CD4-positive, alpha-beta T cell treated with Interleukin-6 for 4 hours (primary cell): ENCODE measurements around the gene PTPRN2.

ENCODE experiments used
- DNase-seq: peaks from one replicate; pipeline ENCODE4 v3.0.0-alpha.2; 2020; ENCODE audit warnings: mixed read lengths

PTPRN2 gene

DNA sequence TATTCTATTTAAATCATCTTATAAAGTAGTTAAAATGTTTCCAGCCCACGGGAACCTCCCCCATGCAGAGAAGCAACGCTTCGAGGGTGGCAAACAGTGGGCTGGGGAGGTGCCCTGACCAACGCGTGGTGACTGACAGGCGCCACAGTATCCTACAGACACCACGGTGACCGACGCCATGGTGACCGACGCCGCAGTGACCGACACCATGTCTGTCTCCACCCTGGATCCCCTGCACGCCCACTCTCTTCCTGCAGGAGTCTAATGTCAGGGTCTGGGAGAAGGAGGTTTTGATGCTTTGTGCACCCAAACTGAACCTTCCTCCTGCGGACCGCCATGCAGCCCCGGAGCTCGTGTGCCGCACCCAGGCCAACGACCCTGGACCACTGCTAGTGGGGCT is 464.4 kb downstream of the PTPRN2 start:
- DNase-seq: no peak

DNA sequence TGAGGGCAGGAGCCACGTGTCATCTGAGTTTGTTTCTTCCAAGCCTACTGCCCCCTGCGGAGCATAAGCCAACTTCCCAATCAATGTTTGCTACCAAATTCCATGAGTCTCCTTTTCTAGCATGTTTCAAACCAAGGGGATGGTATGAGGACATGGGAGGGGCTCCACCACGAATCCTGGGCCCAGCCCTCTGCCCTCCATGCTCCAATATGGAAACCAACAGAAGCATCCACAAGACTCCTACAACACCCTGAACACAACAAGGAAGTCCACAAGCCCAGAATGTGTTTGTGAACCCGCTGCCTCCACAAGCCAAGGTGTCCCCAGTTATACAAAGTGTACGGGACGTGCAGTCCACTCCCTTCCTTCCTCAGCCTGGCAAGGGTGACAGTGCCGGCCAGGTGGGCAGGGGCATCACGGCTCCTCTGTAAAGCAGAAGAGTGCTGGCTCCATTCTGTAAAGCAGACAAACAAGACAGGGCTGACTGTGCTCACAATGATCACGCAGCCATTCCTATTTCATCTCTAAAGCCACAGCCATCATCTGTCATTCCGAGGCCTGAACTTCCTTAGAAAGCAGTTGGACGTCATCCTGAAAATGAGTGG is 466.1 kb downstream of the PTPRN2 start:
- DNase-seq: no peak

DNA sequence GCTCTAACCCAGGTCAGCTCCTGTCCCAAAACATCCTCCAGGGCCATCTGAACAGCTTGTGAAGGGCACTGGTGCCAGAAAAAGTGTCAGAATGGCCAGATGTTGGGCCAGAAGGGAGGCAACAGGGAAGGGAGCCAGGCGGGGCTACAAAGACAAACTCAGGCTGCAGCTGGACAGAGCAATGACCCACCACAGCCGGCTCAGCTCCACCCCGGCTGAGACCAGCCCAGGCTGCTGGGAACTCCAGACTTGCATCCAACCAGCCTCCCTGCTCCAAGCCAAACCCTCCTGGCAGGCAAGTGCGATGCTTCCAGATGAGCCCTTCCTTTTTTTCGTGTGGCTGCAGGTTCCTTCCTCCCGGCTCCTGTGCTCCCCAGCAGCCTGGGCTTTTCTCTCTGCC is 466.9 kb downstream of the PTPRN2 start:
- no peak for DNase-seq

DNA sequence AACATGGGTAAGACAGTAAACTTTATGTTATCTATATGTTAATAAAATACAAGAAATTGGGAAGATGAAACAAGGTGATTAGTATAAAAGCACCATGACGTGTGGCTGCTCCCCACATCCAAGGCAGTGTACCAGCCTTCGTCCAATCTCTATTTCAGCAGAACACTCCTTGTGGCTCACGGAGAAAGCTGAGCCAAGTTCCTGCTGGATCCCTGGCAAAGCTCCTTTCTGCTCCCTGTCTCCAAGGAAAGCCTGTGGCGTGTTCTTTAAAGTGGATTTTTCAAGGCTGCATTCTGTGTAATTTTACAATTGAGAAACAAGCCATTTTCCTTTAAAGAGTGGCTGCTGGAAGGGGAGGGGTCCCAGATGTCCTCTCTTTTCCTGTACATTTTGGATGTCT is 467.3 kb downstream of the PTPRN2 start:
- no peak for DNase-seq

DNA sequence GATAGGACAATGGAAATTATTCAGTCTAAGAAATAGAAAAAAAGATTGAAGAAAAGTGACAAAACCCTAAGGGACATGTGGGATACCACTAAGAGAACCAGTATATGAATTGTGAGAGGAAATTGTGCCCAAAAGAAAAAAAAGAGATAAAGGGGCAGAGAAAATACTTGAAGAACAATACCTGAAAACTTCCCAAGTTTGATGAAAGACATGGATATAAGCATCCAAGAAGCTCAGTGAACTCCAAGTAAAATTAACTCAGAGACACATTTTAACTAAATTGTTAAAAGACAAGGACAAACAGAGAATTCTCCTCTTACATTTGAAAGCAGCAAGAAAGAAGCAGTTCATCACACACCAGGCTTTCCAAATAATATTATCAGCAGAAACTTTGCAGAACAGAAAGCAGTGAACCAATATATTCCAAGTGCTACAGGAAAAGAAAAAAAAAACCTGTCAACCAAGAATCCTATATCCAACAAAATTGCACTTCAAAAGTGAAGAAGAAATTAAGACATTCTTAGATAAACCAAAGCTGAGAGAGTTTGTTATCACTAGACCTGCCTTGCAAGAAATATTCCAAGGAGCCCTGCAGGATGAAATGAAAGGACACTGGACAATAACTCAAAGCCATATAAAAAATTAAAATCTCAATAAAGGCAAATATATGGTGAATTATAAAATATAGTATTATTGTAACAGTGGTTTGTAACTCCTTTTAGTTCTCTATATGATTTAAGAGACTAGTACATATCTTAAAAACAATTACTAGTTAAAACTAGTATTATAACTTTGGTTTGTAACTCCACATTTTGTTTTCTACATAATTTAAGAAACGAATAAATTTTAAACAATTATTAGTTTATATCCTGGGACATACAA is 470.0 kb downstream of the PTPRN2 start:
- no peak for DNase-seq

DNA sequence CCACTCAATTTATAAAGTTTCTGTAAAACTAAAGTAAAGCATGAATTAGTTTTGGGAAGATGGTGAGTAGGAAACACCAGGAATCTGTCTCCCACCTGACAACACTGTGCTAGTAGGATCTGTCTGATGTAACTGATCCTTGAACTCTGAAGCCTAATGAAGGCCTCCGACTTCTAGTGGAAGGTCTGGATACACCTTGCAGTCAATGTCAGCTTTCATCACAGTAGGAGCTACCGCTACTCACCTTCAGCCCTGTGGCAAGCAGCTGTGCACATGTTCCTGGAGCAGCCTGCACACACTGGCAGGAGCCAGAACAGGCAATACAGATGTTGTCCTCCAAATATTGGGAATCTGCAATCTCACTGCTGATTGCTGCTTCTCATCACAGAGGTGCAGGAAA is 471.4 kb downstream of the PTPRN2 start:
- DNase-seq: no peak

DNA sequence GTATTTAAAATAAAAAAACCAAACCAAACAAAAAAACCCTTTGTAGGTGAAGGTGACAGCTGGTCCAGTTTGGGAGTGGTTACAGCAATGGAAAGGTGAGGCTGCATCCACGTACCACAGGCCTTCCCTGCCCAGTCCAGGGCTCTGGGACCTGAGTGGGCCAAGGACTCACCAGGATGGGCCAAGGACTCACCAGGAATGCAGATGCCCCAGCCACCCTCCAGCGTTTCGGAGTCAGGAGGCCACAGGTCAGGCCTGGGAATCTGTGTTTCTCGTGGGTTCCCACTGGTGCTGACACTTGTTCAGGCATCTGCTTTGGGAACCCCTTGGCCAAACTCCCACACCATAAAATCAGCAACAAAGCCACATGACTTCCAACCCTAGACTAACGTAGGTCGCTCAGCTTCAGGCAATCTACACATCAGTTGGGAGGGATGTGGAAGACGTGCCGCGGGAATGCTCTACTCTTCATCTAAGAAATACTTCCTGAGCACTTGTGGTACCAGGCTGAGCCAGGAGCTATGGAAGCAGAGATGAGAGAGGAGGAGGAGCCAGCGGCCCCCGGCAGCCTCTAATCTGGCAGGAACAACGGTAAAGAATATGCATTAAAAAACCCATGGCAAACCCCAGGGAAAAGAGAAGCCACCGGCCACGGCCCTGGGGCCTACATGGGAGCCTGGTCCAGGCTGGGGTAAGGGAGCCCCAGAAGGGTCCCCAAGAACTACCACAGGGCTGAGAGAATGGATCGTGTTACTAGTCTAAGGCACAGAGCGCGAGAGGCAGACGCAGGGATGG is 473.4 kb downstream of the PTPRN2 start:
- DNase-seq: no peak

DNA sequence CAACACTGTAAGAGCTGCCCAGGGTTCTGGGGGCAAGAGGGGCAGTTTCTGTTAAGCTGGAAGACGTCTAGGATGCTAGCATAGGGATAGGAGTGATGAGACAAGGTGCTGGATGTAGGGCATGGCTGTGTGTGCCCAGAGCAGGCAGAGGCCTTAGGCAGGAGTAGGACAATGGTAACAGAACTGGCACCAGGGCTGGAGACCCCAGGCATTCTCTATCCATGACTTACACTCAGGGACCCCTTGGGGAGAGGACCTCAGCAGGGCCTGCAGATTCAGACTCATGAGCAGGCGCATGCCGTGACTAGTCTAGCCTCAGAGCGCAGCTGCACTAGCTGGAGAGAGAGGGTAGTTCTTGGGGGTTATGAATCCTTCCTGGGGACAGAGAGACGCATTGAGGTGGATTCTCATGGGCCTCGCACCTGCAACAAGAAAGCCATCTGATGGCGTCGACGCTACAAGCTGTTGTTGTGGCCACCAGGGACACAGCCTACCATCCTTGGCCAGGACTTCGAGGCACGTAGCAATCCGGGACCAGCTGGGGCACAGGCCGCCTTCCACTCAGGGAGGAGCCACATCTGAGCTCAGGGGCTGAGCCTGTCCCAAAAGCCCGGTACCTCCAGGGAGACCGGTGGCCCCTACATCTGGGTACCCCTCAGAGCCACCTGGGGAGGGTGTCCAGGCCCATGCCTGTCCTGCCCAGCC is 474.1 kb downstream of the PTPRN2 start:
- no peak for DNase-seq

DNA sequence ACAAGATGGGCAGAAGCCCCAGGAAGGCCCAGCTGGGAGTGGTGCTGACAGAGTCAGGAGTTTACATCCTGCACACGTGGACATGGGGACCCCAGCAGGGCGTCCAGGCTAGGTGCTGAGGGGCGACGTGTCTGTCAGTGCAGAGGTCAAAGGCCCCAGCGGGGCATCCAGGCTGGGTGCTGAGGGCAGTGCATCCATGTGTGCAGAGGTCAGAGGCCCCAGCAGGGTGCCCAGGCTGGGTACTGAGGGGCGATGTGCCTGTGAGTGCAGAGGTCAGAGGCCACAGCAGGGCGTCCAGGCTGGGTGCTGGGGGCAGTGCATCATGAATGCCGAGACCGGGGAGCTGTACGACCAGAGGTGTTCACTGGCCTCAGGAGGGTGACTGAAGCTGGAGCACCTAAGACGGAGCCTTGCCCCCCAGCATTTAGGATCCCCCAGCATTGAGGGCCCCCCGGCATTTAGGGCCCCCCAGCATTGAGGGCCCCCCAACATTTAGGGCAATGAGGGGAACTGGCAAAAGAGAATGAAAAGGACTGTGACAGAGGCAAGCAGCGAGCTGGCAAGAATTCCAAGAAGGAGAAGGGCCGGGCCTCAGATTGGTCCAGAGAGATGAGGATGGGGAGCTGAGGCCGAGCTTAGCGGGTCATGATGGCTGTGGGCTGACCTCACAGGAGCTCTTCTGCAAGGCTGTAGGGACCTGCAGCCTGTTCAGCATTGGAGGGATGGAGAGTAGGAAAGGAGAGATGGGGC is 474.9 kb downstream of the PTPRN2 start:
- no peak for DNase-seq

DNA sequence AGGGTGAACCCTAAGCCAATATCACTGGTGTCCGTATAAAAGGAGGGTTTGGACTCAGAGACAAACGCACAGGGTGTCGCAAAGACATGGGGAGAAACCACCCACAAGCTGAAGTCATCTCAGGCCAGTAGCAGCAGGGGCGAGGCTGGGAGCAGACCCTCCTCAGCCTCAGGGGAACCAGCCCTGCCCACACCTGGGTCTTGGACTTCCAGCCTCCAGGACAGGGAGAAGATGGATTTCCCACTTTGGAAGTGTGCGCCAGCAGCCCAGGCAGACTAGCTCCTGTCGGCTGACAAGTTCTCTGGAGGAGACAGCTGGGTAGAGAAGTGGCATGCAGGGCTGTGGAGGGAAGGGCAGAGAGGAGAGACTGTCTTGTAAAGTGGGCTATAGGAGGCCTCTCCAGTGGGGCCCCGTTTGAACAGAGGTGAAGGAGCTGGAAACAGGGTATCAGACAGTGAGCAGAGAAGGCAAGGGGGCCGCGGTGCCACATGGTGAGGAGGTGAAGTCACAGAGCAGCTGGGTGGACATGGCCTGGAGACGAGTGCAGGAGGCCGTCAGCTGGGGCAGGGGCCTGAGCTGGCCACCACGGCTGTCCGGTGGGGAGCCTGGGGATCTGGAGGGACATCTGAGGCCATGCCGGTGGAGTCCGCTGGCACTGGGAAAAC is 475.6 kb downstream of the PTPRN2 start:
- DNase-seq: no peak

DNA sequence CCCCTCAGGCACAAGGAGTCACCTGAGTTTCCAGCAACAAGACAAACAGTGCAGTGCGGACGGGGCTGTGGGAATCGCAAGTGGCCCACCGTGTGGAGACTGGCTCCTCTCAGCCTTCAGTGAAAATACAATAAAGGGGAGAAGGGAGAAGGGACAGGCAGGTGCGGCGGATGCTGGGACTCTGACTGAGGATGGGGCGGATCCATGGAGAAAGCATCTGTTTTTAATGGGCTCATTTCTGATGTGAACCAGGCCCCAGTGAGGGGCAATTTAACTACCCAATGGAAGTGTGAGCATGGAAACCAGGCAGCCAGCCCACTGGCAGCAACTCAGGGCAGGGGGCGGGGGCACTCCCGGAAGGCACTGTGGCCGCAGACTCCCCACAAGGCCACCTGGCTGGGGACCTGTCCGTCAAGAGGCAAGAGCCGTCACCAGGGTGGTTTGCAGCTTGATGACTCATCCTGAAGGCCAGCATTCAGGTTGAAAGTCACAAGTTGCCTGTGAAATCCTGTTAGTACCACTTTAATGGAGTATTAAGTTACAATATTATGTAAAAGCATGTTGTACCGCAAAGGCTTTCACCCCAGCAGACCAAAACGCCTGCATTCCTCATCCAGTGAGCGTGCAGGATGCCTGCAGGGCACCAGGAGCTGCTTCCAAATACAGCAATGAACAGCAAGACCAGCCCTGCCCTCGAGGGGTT is 476.4 kb downstream of the PTPRN2 start:
- no peak for DNase-seq

DNA sequence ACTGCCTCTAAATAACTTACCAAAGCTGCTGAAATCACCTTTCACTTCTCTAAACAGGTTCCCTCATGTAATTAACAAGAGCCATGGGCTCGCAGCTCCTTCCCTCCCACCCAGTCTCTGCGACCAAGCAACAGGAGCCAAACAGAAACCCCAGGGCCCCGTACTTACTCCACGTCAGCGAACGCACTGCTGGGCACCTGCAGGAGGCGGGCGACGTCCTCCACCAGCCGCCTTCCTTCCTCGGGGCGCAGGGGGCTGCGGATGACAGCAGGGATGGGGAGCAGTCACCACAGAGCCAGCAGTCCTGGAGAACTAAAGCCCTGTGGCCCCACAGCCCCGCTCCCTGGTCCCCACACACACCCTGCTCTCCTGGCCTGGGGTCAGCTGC is 477.0 kb downstream of the PTPRN2 start:
- DNase-seq: no peak

DNA sequence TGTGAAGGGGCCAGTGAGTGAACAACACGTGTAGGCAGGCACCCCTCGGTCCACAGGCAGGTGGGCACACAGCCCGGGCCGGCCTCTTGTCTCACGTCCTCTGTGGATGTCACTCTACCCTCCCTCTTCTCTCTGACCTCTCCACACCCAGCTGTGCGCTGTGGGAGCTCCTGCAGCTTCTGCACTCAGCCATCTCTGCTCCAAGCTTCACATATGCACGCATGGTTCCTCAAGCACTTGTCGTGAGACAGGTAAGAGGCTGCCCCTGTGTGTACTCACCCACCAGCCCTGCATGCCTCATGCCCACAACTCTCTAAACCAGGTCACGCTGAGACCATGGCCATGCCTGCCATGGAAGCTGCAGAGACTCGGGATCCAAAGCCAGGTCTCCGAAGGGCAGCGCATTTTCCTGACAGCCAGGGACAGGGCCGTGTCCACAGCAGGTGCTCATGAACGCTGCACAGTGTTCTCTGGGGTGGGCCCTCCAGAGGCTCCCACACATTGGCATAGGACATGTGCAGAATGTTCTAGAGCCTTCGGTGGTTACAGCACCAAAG is 477.5 kb downstream of the PTPRN2 start:
- no peak for DNase-seq

DNA sequence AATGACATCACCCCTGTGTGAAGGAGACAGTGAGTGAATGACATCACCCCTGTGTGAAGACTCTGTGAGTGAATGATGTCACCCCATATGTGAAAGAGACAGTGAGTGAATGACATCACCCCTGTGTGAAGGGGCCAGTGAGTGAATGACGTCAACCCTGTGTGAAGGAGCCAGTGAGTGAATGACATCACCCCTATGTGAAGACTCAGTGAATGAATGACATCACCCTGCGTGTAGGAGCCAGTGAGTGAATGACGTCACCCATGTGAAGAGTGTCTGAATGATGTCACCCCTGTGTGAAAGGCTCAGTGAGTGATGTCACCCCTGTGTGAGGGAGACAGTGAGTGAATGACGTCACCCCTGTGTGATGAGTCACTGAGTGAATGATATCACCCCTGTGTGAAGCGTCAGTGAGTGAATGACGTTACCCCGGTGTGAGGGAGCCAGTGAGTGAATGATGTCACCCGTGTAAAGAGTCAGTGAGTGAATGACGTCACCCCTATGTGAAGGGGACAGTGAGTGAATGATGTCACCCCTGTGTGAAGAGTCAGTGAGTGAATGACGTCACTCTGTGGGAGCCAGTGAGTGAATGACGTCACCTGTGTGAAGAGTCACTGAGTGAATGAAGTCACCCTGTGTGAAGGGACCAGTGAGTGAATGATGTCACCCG is 478.1 kb downstream of the PTPRN2 start:
- no peak for DNase-seq

DNA sequence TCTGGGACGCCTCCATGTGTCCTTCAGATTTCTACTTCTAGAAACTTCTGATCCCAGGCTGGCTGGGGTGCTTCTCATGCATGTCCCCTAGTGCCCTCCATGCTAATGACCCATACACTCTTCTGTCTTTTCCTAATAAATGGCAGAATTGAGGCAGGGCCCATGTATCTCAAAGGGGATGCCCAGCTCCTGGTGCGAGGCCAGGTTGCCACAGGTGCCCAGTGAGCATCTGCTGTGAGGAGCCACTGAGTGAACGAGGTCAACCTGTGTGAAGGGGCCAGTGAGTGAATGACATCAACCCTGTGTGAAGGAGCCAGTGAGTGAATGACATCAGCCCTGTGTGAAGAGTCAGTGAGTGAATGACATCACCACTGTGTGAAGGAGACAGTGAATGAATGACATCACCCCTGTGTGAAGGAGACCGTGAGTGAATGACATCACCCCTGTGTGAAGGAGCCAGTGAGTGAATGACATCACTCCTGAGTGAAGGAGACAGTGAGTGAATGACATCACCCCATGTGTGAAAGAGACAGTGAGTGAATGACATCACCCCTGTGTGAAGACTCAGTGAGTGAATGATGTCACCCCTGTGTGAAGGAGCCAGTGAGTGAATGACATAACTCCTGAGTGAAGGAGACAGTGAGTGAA is 478.9 kb downstream of the PTPRN2 start:
- DNase-seq: no peak

DNA sequence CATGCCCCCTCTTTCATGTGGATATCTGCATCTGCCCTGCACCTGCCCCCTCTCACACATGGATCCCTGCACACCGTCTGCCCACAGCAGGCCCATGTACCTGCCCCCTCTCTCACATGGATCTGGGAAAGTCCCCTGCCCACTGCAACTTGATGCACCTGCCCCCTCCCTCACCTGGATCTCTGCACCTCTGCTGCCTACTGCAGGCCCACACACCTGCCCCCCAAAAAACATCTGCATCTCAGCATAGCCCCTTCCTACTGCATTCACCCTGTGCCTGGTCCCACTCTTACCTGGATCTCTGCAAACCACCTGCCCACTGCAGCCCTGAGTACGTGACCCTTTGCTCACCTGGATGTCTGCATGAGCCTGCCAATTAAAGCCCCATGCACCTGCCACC is 479.8 kb downstream of the PTPRN2 start:
- no peak for DNase-seq

DNA sequence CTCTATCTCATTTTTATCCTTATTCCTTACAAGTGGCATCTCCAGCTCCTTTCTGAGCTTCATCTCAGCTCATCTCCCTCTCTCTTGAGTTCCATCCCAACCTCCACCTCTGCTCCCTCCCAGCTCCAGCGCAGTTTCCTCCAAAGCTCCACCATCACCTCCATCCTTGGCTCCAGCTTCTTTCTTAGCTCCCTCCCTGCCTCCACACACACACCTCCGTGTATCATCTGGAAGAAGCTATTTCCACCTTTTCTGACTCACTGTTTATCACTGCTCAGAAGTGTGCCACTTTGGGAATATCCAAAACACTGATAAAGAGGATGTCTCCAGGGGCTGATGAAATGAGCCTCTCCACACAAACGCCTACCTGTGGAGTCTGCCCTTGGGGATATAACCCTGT is 481.4 kb downstream of the PTPRN2 start:
- DNase-seq: no peak

DNA sequence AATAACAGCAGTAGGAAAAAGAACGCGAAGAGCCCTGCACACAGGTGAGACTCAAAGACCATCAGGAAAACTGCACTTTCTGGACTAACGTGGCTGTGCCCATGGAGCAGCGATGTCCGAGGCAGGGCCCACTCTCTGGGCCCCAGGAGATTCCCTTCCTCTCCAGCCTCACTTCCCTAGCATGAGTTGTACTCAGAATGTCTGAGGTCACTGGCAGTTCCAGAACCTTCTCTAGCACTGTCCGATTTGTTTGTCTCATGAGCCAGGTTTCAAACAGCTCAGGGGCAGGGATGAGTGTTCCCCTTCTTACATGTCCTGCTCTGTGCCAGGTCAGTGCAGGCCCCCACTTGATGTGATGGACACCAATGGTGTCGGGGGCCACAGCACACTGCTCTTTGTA is 484.2 kb downstream of the PTPRN2 start:
- DNase-seq: no peak

DNA sequence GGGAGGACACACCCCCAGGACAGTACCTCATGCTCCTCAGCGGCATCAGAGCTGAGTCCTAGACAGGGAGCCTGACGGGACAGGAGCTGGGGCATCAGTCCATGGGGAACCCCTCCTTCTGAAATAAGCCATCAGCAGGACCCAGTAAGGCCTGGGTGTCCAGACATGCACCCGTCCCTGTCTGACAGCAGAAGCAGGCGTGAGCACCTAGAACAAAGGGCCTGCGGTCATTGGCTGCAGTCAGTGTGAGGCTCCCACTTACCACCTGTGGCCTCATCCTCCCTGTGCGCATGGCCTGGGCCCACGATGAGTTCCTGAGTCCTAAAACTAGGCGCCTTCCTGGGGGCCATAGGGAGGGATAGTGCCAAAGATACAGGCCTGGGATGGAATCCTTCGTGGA is 484.7 kb downstream of the PTPRN2 start:
- no peak for DNase-seq
